Measurements from ENCODE around the gene MAN1A2. TPM values are rescaled to one million over a fixed set of nuclear protein-coding genes. Genes with fewer than 3 reads are reported as not detected.

The MAN1A2 gene
- total RNA-seq, 1 donor from 2014 or later: 30.7 TPM

GRCh38 chr1:117564227-117565075 lies 197.2 kb downstream of the MAN1A2 start:
- H3K4me1 ChIP-seq: no peaks in the 10 kb centered on the region
- H3K9me3 ChIP-seq: no peaks in the 10 kb centered on the region
- TF ChIP-seq POLR2A (IDR thresholded peaks at IDR 0.05): no peak
- TF ChIP-seq CTCF (IDR thresholded peaks at IDR 0.05): no peak
- no peak for TF ChIP-seq POLR2AphosphoS5 (IDR thresholded peaks at IDR 0.05; ENCODE audit: insufficient read depth in 1 of 2, low read depth in 1 of 2)
- no peaks in the 10 kb centered on the region for H3K36me3 ChIP-seq
- no peaks in the 10 kb centered on the region for H3K27me3 ChIP-seq
- peak in 1 of 2 donors; percentile 56 for DNase-seq (ENCODE audit: extremely low spot score in 2 of 2)
- intact Hi-C loops (cut with DNase I): no loop called here
- no peak overlapping the region for H3K27ac ChIP-seq
- no peak overlapping the region for H3K4me3 ChIP-seq

GRCh38 chr1:117565076-117565556 lies 197.9 kb downstream of the MAN1A2 start:
- no peak overlapping the region for H3K4me3 ChIP-seq
- intact Hi-C loops (cut with DNase I): no loop called here
- peak in 1 of 2 donors; percentile 29 for DNase-seq (ENCODE audit: extremely low spot score in 2 of 2)
- no peaks in the 10 kb centered on the region for H3K9me3 ChIP-seq
- no peak for TF ChIP-seq CTCF (IDR thresholded peaks at IDR 0.05)
- TF ChIP-seq POLR2AphosphoS5 (IDR thresholded peaks at IDR 0.05; ENCODE audit: insufficient read depth in 1 of 2, low read depth in 1 of 2): no peak
- TF ChIP-seq POLR2A (IDR thresholded peaks at IDR 0.05): no peak
- H3K4me1 ChIP-seq: no peaks in the 10 kb centered on the region
- H3K36me3 ChIP-seq: no peaks in the 10 kb centered on the region
- no peaks in the 10 kb centered on the region for H3K27me3 ChIP-seq
- no peak overlapping the region for H3K27ac ChIP-seq

GRCh38 chr1:117565745-117566455 lies 198.7 kb downstream of the MAN1A2 start:
- no peaks in the 10 kb centered on the region for H3K4me1 ChIP-seq
- no peak for TF ChIP-seq POLR2A (IDR thresholded peaks at IDR 0.05)
- TF ChIP-seq POLR2AphosphoS5 (IDR thresholded peaks at IDR 0.05; ENCODE audit: insufficient read depth in 1 of 2, low read depth in 1 of 2): no peak
- intact Hi-C loops (cut with DNase I): no loop called here

GRCh38 chr1:117566556-117566955 lies 199.3 kb downstream of the MAN1A2 start:
- Histone ChIP-seq H3K4me3 (no peak overlapping the region), H3K27ac (no peak overlapping the region), H3K36me3 (no peaks in the 10 kb centered on the region), H3K9me3 (no peaks in the 10 kb centered on the region), H3K27me3 (no peaks in the 10 kb centered on the region), H3K4me1 (no peaks in the 10 kb centered on the region)
- TF ChIP-seq POLR2A (IDR thresholded peaks at IDR 0.05): no peak
- no peak for TF ChIP-seq CTCF (IDR thresholded peaks at IDR 0.05)
- TF ChIP-seq POLR2AphosphoS5 (IDR thresholded peaks at IDR 0.05; ENCODE audit: insufficient read depth in 1 of 2, low read depth in 1 of 2): no peak
- DNase-seq (ENCODE audit: extremely low spot score in 2 of 2): peak in 1 of 2 donors; percentile 22
- intact Hi-C loops (cut with DNase I): no loop called here

More at GRCh38 chr1:117565745-117566455, 198.7 kb downstream of the MAN1A2 start:
- Histone ChIP-seq H3K27ac (no peak overlapping the region), H3K9me3 (no peaks in the 10 kb centered on the region), H3K27me3 (no peaks in the 10 kb centered on the region), H3K4me3 (no peak overlapping the region), H3K36me3 (no peaks in the 10 kb centered on the region)
- DNase-seq (ENCODE audit: extremely low spot score in 2 of 2): peak; percentile 80 to 93

GRCh38 chr1:117567435-117567834 lies 200.2 kb downstream of the MAN1A2 start:
- peak; percentile 61 to 76 for DNase-seq (ENCODE audit: extremely low spot score in 2 of 2)
- Histone ChIP-seq H3K9me3 (no peaks in the 10 kb centered on the region), H3K4me3 (no peak overlapping the region), H3K36me3 (no peaks in the 10 kb centered on the region), H3K27me3 (no peaks in the 10 kb centered on the region), H3K27ac (no peak overlapping the region), H3K4me1 (no peaks in the 10 kb centered on the region)
- TF ChIP-seq CTCF (IDR thresholded peaks at IDR 0.05) (no peak), POLR2AphosphoS5 (IDR thresholded peaks at IDR 0.05; ENCODE audit: insufficient read depth in 1 of 2, low read depth in 1 of 2) (no peak), POLR2A (IDR thresholded peaks at IDR 0.05) (no peak)
- intact Hi-C loops (cut with DNase I): no loop called here

Data from vagina (tissue), 2 donors.